ENCODE results near the gene CDYL. TPM values are rescaled to one million over a fixed set of nuclear protein-coding genes. Genes with fewer than 3 reads are reported as not detected.

Gene CDYL
- total and polyA plus RNA-seq, 4 donors, result 3.3 to 25.4 (median 11.0) TPM

DNA sequence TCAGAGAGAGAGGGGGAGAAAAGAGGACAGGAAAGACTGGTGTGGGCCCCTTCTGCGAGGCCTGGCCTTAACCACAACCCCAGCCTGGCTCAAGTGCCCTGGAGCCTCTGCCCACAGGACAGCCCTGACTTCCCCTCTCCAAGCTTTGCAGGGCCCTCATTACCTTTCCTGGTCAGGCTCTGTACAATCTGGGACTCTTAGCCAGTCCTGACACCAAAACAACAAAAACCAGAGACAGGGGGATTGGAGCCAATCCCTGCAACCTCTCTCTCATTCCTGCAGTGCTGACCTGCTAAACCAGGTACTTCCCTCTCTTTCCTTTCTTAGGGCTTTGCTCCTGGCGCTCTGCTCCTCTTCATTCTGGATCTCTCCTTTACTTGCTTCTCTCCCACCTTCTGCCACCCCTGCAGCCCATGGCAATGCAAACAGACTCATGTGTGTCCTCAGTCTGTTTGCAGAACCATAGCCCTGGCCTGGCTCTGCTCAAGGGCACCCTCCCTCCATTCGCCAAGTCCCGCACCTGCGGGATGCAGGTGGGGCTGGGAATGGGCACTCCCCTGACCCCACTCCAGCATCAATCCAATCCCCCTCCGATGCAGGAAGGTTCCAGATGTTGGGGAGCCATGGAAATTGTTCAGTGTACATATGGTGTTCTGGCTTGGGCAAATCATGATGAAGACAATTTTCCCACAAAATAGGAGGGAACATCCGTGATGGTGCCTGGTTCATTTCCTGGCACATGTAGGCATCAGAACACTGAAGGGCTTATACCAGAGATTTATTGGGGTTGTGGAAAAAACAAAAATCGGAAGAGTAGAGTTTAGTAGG, 189.6 kb downstream of the CDYL start:
- TF ChIP-seq RXRA (IDR thresholded peaks at IDR 0.05), result no peak
- TF ChIP-seq, protein P1, sequence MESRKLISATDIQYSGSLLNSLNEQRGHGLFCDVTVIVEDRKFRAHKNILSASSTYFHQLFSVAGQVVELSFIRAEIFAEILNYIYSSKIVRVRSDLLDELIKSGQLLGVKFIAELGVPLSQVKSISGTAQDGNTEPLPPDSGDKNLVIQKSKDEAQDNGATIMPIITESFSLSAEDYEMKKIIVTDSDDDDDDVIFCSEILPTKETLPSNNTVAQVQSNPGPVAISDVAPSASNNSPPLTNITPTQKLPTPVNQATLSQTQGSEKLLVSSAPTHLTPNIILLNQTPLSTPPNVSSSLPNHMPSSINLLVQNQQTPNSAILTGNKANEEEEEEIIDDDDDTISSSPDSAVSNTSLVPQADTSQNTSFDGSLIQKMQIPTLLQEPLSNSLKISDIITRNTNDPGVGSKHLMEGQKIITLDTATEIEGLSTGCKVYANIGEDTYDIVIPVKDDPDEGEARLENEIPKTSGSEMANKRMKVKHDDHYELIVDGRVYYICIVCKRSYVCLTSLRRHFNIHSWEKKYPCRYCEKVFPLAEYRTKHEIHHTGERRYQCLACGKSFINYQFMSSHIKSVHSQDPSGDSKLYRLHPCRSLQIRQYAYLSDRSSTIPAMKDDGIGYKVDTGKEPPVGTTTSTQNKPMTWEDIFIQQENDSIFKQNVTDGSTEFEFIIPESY (IDR thresholded peaks at IDR 0.05), result no peak
- Histone ChIP-seq H3K4me3 (ENCODE audit: low read depth in 1 of 3, low read length in 3 of 3) (no peak overlapping the region), H3K4me1 (ENCODE audit: control insufficient read depth in 4 of 4, insufficient read depth in 4 of 4, low read length in 3 of 4) (no peaks in the 10 kb centered on the region), H3K9ac (ENCODE audit: low read depth in 1 of 2, low read length in 2 of 2) (no peak overlapping the region), H3K36me3 (ENCODE audit: control insufficient read depth in 4 of 4, insufficient read depth in 3 of 4, low read depth in 1 of 4, low read length in 3 of 4) (no peaks in the 10 kb centered on the region), H3K9me3 (ENCODE audit: control insufficient read depth in 4 of 4, low read length in 3 of 4) (no peaks in the 10 kb centered on the region), H3K27ac (ENCODE audit: low read depth in 1 of 2, low read length in 2 of 2) (no peak overlapping the region), H3K27me3 (ENCODE audit: control insufficient read depth in 4 of 4, insufficient read depth in 4 of 4, low read length in 3 of 4) (no peaks in the 10 kb centered on the region)
- no peak for DNase-seq (ENCODE audit: low spot score)
- 84% methylated on average over 8 of the region's 8 CpGs for WGBS

DNA sequence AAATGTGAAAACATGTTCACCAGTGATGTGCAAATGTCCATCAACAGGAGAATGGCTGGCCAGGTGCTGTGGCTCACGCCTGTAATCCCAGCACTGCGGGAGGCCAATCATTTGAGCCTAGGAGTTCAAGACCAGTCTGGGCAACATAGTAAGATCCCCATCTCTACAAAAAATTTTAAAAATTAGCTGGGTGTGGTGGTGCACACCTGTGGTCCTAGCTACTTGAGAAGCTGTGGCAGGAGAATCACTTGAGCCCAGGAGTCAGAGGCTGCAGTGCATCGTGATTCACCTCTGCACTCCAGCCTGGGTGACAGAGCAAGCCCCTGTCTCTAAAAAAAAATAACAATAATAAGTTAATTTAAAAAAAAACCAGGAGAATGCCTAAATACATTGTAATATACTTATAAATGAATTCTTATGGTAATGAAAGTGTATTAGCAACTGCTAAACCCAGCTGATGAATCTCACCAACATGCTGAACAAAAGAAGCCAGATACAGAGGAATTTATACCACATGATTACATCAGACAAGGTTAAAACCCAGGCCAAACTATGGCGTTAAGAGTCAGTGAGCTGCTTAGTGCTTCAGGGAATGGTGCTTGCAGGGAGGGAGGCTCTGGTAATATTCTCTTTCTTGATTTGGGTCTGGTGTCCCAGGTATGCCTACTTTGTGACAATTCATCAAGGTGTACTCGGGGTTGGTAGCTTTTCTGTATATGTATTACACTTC, 191.3 kb downstream of the CDYL start:
- no peaks in the 10 kb centered on the region for H3K9me3 ChIP-seq (ENCODE audit: control insufficient read depth in 4 of 4, low read length in 3 of 4)
- TF ChIP-seq, protein P1 (IDR thresholded peaks at IDR 0.05), result no peak
- TF ChIP-seq, protein P2, sequence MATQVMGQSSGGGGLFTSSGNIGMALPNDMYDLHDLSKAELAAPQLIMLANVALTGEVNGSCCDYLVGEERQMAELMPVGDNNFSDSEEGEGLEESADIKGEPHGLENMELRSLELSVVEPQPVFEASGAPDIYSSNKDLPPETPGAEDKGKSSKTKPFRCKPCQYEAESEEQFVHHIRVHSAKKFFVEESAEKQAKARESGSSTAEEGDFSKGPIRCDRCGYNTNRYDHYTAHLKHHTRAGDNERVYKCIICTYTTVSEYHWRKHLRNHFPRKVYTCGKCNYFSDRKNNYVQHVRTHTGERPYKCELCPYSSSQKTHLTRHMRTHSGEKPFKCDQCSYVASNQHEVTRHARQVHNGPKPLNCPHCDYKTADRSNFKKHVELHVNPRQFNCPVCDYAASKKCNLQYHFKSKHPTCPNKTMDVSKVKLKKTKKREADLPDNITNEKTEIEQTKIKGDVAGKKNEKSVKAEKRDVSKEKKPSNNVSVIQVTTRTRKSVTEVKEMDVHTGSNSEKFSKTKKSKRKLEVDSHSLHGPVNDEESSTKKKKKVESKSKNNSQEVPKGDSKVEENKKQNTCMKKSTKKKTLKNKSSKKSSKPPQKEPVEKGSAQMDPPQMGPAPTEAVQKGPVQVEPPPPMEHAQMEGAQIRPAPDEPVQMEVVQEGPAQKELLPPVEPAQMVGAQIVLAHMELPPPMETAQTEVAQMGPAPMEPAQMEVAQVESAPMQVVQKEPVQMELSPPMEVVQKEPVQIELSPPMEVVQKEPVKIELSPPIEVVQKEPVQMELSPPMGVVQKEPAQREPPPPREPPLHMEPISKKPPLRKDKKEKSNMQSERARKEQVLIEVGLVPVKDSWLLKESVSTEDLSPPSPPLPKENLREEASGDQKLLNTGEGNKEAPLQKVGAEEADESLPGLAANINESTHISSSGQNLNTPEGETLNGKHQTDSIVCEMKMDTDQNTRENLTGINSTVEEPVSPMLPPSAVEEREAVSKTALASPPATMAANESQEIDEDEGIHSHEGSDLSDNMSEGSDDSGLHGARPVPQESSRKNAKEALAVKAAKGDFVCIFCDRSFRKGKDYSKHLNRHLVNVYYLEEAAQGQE (IDR thresholded peaks at IDR 0.05), result no peak
- TF ChIP-seq RXRA (IDR thresholded peaks at IDR 0.05) (no peak), HNF4G (IDR thresholded peaks at IDR 0.05) (no peak), FOXA2 (IDR thresholded peaks at IDR 0.05) (no peak), EGR1 (IDR thresholded peaks at IDR 0.05; ENCODE audit: low read depth in 2 of 2) (no peak), RAD21 (IDR thresholded peaks at IDR 0.05) (no peak), NR2F2 (IDR thresholded peaks at IDR 0.05) (no peak), SP1 (IDR thresholded peaks at IDR 0.05) (no peak), GABPA (IDR thresholded peaks at IDR 0.05 in 1 of 2, conservative IDR thresholded peaks at IDR 0.05 in 1 of 2) (no peak), YY1 (IDR thresholded peaks at IDR 0.05) (no peak), JUND (IDR thresholded peaks at IDR 0.05) (no peak), TAF1 (conservative IDR thresholded peaks at IDR 0.05) (no peak), HNF4A (conservative IDR thresholded peaks at IDR 0.05) (no peak), FOXA1 (IDR thresholded peaks at IDR 0.05) (no peak)
- TF ChIP-seq, protein P3, sequence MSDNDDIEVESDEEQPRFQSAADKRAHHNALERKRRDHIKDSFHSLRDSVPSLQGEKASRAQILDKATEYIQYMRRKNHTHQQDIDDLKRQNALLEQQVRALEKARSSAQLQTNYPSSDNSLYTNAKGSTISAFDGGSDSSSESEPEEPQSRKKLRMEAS (IDR thresholded peaks at IDR 0.05), result no peak
- TF ChIP-seq, protein P4, sequence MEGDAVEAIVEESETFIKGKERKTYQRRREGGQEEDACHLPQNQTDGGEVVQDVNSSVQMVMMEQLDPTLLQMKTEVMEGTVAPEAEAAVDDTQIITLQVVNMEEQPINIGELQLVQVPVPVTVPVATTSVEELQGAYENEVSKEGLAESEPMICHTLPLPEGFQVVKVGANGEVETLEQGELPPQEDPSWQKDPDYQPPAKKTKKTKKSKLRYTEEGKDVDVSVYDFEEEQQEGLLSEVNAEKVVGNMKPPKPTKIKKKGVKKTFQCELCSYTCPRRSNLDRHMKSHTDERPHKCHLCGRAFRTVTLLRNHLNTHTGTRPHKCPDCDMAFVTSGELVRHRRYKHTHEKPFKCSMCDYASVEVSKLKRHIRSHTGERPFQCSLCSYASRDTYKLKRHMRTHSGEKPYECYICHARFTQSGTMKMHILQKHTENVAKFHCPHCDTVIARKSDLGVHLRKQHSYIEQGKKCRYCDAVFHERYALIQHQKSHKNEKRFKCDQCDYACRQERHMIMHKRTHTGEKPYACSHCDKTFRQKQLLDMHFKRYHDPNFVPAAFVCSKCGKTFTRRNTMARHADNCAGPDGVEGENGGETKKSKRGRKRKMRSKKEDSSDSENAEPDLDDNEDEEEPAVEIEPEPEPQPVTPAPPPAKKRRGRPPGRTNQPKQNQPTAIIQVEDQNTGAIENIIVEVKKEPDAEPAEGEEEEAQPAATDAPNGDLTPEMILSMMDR (IDR thresholded peaks at IDR 0.05; ENCODE audit: low read depth, low read length, missing input control), result no peak
- TF ChIP-seq, protein P5, sequence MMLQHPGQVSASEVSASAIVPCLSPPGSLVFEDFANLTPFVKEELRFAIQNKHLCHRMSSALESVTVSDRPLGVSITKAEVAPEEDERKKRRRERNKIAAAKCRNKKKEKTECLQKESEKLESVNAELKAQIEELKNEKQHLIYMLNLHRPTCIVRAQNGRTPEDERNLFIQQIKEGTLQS (IDR thresholded peaks at IDR 0.05), result no peak
- 90% methylated on average over 5 of the region's 5 CpGs for WGBS
- no peak overlapping the region for H3K27ac ChIP-seq (ENCODE audit: low read depth in 1 of 2, low read length in 2 of 2)
- no peaks in the 10 kb centered on the region for H3K4me1 ChIP-seq (ENCODE audit: control insufficient read depth in 4 of 4, insufficient read depth in 4 of 4, low read length in 3 of 4)
- no peak for DNase-seq (ENCODE audit: low spot score)
- no peak overlapping the region for H3K4me3 ChIP-seq (ENCODE audit: low read depth in 1 of 3, low read length in 3 of 3)
- H3K36me3 ChIP-seq (ENCODE audit: control insufficient read depth in 4 of 4, insufficient read depth in 3 of 4, low read depth in 1 of 4, low read length in 3 of 4), result no peaks in the 10 kb centered on the region
- H3K9ac ChIP-seq (ENCODE audit: low read depth in 1 of 2, low read length in 2 of 2), result no peak overlapping the region
- no peaks in the 10 kb centered on the region for H3K27me3 ChIP-seq (ENCODE audit: control insufficient read depth in 4 of 4, insufficient read depth in 4 of 4, low read length in 3 of 4)

All from liver (tissue), 9 donors.